Mucosa of gallbladder (tissue), 1 donor: ENCODE measurements around the gene FAM169A. TPM values are rescaled to one million over a fixed set of nuclear protein-coding genes. Genes with fewer than 3 reads are reported as not detected.
A peak's percentile ranks its signal among the peaks of the same experiment; 100 is the strongest.
"Not testable (repeated sequence)": the region's sequence is repeated elsewhere in the genome, so short reads cannot be mapped to it uniquely, and the experiment has no call there.

ENCODE experiments used
- DNase-seq: peaks from one replicate; pipeline ENCODE4 v3.0.0-alpha.2; 2020; ENCODE audit warnings: low spot score
- total RNA-seq: library from RNA; stranded (reverse); gene quantifications from one replicate; pipeline ENCODE4 v1.2.1, GENCODE V29; 2021
- donor health status: DM: no; HTN: no; CAD: no.

FAM169A gene
- total RNA-seq, 1 donor from 2014 or later = 6.0 TPM

DNA sequence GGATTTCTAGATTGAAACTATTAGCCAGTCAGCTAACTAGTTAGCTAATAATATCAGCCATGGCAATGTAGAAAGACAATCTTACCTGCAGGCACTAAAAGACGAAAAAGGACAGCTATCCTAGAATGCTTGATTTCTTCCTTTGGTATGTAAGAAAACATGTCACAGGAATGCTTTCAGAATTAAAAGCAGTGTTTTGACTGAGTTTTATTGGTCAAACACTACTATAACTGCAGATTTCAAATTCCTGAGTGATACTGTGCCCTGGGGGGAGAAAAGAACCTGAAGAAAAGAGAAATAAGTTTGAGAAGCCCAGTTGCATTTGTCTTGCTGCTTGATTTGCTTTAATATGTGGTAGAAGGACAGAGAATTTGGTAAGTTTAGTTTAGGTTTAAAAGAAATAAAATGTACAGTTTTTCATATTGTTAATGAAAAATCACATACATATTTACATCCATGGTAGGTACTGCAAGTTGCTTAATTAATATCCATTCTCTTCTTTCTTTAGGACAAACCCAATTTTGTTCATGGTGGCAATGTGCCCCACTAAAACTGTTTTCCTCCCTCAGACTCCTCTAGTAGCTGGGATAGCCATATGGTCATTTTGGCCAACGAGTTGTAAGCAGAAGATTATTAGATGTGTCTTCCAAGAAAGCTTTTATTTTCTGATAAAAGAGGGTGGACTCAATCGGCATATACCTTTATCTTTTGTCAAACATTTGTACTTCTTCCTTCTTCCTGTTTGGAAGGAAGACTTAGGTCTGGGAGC is 4.3 kb upstream of the FAM169A start:
- no peak for DNase-seq

DNA sequence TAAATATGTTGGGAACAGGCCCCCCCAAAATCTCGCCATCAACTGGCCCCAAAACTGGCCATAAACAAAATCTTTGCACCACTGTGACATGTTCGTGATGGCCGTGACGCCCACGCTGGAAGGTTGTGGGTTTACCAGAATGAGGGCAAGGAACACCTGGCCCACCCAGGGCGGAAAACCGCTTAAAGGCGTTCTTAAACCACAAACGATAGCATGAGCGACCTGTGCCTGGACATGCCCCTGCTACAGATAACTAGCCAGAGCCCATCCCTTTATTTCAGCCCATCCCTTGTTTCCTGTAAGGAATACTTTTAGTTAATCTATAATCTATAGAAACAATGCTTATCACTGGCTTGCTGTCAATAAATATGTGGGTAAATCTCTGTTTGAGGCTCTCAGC is 3.2 kb upstream of the FAM169A start:
- DNase-seq = not testable (repeated sequence)

DNA sequence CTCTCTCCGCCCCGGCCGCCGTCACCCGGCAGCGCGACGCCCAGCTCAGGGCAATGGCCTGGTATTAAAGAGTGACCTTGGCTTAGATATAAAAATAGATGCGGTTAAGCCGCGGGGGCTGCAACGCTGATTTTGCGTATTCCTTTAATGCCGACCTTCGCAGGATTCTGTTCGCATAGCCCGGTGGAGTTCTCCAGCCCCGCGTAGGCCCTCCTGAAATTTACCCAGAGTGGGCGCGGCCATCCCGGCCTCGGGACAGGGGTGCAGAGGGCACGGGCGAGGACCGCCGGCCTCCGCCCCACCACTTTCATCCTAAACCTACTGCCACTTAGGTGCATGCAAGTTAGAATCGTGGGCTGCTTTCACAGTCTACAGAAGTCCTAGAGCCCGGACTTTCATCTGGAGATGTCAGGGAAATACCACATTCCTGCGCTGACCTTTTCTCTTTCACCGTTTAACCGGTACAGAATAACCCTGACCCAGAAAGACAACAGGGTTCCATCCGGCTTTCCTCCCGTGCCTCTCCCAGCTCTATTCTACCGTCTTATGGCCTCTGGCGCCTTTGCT is 492 bp upstream of the FAM169A start:
- DNase-seq = no peak

DNA sequence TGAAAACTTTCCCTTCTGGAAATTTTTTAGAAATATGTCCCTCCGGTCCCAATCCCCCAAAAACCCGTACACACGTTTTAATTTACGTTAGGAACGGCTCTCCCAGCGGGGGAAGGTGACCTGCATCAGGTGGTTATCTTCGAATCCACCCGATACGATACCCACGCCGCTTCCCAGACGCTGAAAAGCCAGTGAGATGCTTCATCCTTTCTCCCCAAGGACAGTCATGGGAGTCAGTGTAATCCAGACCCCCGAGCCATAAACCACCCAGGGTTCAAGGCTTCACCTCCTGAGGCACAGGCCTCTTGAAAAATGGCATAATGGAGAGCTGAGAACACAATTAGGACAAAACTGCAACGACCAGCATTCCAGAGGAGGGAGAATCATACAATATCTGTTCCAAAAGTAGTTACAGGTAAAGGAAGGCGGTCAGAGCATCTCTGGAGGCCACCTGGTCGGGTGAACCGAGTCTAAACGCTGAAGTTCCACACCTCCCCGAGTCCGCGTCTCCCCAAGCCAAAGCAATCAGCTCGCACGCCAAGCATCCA is 857 bp downstream of the FAM169A start:
- no peak for DNase-seq

DNA sequence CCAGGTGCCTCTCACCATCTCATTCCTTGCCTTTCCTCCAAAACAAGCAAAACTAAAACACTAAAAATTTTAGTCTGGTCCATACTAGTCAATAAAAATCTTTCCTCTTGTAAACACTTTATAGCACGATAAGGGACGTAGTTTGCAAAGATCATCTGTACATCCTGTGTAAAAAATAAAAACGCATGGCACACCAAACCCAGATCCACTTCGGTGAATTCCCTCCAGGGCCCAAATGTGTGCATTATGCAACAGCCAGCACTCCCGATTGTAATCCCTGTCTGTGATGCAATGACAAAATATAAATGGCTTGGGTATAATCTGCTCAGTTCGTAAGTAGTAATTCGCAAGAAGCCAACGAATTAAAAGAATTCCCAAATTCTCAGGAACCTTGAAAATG is 1.4 kb downstream of the FAM169A start:
- DNase-seq = no peak

DNA sequence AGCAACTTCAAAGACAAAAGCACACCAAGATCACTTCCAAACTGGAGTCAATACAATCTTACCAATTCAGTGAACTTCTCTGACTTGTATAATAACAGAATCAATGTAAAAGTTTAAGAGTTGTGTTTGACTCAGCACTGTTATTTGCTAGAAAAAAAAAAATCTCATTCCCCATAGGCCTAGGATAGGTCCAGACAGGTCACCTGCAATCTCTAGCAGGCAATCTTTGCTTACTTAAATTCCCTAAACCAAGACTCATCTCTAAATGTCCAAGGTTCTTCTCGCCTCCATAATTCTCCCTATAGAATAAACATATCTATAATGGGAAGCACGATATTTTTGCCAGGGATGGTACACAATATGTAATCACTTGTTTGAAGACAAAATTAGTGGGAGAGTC is 2.5 kb downstream of the FAM169A start:
- no peak for DNase-seq

DNA sequence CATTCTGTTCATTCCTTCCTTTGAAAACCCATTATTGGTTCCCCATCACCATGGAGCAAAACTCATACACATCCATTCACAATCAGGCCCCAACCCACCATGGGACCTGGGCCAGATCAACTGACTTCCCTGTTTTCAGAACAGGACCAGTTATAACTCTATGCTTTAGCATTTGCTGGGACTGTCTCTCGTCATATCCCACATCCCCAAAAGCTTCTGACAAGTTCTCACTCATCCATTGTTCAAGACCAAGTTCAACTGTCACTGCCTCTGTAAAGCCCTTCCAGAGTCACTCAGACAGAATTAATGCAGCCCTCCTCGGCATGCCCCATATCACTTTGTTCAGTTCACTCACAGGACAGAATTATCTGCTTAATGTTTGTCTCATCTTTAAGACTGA is 4.0 kb downstream of the FAM169A start:
- DNase-seq = no peak

DNA sequence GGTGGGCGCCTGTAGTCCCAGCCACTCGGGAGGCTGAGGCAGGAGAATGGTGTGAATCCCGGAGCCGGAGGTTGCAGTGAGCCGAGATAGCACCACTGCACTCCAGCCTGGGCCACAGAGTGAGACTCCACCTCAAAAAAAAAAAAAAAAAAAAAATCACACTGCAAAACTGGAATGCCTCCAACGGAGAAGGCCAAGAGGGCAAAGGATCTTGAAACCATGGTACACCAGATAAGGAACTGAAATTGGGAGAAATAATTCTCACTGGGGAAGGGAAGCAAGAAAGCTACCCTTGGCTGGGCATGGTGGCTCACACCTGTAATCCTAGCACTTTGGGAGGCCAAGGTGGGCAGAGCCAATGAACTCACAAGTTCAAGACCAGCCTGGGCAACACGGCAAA is 9.2 kb downstream of the FAM169A start:
- DNase-seq = not testable (repeated sequence)

DNA sequence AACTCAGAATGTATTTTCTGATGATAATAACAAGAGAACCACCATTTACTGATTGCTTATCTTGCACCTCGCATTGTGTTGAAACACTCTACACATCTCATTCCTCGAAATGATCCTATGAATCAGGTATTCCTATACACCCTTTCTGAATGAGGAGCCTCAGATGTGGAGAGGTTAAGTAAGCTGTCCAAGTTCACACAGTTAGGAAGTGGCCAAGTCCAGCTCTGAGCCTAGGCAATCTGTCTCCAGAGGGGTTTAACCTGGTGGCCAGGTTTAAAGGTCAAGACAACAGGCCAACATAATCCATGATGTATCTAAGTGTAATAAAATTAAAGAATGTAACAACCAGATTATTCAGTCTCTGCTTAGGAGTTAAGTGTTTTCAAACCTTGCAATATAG is 12.9 kb downstream of the FAM169A start:
- no peak for DNase-seq

DNA sequence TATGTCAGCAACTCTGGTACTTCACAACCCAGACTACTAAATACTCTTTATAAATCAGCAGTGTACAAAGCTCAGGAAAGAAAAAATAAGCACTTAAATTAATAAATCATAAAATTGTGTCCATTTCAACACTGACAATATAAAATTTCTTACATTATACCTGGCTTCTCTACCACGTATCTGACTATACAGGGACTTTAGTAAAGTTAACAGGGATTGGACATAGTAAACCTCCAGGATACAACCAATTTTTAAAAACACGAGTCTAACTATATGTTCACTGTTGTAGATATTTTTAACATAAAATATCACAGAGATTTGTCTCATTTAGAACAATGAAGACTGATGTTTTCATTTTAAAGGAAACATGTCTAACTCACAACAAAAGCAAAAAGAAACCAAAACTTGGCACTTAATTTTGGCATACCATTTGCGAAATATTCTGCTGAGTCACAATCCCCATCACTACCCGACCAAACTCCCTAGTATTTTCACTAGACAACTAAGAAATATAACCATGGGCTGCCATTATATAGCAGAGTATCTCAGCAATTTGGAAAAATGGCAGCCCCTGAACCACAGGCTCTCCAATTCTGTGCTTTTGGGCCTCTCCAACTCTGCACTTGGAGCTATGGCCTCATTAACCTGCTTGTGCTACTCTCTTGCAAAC is 14.4 kb downstream of the FAM169A start:
- no peak for DNase-seq

DNA sequence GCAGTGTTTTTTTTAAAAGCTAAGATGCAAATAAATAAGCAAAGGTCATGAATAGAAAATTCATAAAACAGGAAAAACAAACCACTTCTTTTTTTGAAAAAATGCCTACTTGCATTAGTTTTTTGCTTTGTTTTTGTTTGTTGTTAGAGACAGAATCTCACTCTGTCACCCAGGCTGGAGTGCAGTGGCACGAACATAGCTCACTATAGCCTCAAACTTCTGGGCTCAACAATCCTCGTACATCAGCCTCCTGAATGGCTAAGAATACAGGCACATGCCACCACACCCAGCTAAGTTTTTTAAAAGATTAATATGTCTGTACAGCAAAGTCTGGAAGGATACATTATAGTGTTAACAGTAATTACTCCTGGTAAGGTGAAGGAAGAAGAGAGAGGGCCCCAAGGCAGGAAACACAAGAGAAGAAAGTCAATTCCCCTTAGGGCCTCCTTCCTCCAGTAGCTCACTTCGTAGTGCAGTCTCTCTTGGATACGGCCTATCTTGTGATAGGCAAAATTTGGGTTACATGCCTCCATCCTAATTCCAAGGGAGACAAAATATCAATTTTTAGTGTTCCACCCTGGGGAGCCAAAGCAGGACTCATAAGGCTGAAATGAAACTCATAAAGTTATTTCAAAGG is 15.3 kb downstream of the FAM169A start:
- DNase-seq = no peak

DNA sequence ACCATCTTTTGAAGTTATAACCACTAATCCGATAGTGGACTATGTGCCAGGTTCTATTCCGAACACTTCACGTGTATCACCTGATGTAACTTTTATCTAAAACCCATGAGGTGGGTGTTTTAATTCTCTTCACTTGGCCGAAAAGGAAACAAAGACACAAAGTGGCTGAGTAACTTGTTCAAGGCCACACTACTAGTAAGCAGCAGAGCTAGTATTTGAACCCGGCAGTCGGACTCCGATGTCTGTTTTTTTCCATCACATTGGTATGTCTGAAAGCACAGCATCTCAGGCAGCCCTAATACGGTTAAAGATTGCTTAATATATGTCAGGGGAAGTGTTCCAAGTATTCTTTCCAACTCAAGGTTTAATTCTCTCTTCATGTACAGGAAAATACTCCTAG is 16.2 kb downstream of the FAM169A start:
- no peak for DNase-seq

DNA sequence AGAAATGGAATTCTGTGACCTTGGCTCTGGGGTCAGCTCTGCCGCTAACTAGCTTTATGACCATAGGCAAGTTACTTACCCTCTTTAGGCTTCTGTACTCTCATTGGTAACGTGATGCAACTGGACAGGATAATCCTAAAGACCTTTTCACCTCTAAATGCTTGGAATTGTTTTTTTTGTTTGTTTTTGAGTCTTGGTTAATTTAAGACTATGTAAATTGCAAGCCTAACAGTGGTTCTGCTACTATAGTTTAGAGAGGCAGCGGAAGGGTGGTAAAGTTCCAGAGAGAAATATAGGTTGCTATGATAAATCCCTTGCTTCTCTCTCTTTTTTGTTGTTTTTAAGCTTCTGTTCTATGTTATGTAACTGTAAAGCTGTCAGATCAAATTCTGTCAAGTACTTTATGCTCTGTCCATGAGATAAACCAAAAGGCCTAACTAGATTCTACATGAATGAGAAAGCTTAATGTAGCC is 17.6 kb downstream of the FAM169A start:
- DNase-seq = no peak

DNA sequence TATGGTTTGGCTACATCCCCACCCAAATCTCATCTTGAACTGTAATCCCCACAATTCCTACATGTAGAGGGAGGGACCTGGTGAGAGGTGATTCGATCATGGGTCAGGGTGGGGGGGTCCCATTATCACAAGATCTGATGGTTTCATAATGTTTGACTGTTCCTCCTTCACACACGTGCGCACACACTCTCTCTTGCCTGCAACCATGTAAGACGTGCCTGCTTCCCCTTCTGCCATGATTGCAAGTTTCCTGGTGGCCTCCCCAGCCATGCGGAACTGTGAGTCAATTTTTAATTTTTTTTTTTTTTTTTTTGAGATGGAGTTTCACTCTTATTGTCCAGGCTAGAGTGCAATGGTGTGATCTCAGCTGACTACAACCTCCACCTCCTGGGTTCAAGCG is 27.0 kb downstream of the FAM169A start:
- DNase-seq = no peak

DNA sequence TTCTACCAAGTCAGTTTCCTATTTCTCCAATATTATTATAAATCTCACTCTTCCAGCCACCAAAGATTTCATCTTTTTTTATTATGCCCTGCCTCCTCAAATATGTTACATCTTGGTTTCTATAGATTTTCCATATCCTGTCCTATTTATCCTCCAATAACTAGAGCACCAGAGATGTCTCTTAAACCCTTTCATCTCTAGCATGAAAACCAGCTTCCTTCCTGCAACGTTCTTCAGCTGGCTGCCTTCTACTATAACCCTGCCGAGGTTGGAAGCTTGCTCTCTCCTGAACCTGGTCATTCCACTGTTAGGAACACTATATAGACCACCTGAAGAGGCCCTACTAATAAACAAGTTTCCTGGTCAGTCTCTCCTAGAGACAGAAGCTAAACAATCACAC is 27.9 kb downstream of the FAM169A start:
- no peak for DNase-seq

DNA sequence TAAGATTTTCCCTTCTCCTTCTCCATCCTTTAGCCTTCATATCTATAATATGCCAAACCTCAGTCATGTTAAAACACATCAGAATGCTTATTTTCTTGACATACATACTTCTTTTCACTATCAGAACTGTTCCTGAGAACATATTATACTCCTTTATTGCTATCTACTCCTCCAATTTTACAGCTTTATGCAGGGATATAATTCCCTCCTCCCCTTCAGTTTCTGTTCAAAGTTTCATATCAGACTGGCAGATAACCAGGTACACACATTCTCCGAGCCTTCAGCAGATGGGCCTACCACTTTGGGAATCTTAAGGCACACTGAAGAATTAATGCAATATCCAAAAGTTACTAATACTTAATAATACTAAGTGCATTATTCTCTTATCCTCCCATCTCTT is 29.1 kb downstream of the FAM169A start:
- DNase-seq = no peak

DNA sequence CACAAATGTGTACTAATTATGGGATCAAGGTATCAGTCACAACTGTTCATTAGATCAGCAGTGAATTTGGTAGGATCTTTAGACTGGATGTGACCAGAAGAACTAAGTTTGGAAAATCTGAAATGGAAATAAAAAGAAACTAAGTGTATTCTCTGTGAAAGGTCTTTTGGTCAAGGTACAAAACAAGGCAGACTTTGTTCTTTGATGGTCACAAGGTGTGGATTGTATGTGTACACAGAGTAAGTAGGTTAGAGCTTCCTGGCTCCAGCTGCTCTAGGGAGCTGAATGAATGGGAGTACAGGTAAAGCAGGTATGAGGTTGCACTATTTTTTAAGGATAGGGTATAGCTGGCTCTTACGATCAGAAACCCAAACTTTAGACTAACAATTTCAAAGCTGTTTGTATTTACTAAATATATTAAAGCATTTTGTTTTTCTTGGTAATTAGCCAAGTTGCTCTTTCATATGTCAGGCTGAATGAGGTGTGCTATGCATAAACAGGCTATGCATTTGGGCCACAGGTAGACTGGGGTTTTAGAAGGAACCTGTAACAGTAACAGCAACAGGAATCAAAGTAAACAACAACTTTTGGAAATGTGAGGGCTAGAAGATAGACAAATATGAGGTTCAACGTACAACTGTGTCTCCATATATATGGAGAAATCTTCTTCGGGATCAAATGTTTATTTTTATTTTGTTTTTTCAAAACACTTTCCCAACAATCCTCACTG is 32.5 kb downstream of the FAM169A start:
- peak; percentile 56 for DNase-seq

DNA sequence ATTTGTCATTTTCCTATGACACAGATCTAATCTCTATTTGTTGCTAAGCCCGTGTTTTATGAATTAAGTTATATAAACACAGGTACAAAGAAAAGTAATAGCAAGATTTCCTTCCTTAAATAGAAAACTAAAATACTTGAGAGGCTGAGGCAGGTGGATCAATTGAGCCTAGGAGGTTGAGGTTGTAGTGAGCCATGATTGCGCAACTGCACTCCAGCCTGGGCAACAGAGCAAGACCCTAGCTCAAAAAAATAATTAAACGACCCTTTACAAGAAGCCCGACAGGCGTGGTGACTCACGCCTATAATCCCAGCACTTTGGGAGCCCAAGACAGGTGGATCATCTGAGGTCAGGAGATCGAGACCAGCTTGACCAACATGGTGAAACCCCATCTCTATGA is 36.8 kb downstream of the FAM169A start:
- no peak for DNase-seq

DNA sequence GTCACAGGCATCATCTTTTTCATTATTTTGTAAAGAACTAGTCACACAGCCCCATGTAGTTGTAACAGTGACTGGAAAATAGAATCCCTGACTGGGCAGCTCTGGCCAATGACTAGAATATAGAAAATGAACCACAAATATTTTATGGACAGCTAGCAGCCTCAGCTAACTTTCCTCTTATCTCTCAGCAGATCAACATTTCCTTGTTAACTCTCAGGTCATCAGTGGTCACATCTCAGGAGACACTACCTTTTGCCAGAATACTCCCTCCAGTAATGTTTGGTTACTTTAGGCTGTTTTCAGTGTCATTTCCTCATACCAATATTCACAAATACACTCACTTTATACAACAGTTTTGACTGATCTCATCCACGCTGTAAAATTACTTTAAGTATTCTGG is 43.9 kb downstream of the FAM169A start:
- no peak for DNase-seq

DNA sequence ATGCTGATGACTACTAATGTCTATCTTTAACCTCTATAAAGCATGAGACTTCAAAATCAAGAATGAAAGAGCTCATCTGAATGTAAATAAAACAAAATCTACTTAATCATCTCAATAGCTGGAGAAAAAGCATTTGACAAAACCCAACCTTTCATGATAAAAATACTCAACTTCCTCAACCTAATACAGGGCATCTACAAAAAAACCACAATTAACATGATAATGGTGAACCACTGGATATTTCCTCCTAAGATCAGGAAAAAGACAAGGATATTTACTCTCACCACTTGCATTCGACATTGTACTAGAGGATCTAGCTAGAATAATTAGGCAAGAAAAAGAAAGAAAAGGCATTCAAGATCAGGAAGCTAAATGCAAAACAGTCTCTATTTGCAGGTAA is 49.3 kb downstream of the FAM169A start:
- no peak for DNase-seq

DNA sequence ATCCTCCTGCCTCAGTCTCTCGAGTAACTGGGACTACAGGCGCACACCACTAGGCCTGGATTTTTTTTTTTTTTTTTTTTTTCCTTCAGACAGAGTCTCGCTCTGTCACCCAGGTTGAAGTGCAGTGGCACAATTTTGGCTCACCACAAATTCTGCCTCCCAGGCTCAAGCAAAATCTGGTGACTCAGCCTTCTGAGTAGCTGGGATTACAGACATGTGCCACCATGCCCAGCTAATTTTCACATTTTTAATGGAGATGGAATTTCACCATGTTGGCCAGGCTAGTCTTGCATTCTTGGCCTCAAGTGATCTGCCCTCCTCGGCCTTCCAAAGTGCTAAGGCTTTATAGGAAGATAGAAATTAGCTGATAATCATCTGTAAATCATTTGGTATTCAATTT is 55.3 kb downstream of the FAM169A start:
- no peak for DNase-seq

DNA sequence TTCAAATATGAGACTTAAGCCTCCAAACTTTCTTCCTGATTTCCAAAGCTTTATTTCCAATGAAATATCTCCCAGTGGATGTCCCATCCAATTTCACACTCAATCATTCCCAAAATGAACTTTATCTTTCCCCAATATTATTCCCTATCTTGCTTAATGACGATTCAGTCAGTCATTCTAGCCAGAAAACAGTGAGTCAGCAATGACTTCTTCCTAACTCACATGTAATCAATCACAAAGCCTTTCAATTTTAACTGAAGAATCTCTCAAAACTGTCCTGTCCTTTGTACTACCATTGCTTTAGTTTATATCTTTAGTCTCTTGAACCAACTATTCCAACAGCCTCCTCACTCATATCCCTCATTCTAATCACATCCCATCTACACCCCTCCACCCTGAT is 64.2 kb downstream of the FAM169A start:
- no peak for DNase-seq
